NCI-H1930 (cell line): ENCODE results near the gene SPRING1.
A peak's percentile ranks its signal among the peaks of the same experiment; 100 is the strongest.
"Not testable (repeated sequence)": the region's sequence is repeated elsewhere in the genome, so short reads cannot be mapped to it uniquely, and the experiment has no call there.

Source experiments
- DNase-seq, 2 experiments: peaks; one replicate each; lab custom pipeline; 2025; lab: John Stamatoyannopoulos, UW

The SPRING1 gene

DNA sequence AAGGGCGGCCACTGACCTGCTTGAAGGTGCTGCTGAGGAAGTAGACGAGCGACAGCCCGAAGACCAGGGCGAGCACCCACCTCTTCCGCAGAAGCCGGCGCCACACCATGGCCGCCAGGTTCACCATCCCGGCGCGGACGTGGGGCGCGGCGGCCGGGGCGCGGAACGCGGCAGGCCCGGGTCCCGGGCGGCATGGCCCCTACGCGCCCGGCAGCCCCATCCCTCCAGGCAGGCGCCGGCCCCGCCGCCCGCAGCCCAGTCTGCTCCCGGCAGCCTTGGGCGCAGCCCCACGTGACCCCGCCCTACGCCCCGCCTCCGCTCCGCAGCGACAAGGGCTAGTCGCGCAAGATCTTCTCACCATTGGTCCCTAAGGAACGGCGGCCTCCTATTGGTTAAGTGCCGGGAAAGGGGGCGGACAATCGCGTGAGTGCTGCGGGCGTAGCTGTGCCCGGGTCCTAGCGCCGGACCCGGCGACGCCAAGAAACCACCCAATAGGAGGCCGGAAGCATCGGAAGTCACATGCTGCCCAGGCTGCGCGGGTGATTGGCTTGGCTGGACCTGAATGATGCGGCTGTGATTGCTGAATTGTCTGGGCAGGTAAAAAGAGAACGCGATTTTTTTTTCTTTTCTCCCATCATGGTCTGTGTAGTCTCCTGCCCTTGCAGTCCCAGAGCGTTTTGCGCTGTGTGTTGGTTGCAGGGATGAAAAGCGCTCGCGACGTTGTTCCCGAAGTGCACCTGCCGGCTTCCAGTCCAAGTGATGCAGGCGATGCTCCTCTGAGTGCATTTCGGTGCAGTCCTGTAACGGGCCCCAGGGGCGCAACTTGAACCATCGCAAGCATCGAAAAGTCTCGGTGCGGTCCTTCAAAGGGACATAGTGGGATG lies at the start of gene SPRING1, which contains the start of gene RNFT2:
Gene SPRING1 (minus strand): TSS at position 296 of the 884 bp plus-strand sequence. CDS start 169 bp downstream, at position 127.
Gene RNFT2 (plus strand): TSS at position 542 of the 884 bp plus-strand sequence. CDS start 2,183 bp downstream, outside the sequence.
- peak; percentile 98 to 99 for DNase-seq

DNA sequence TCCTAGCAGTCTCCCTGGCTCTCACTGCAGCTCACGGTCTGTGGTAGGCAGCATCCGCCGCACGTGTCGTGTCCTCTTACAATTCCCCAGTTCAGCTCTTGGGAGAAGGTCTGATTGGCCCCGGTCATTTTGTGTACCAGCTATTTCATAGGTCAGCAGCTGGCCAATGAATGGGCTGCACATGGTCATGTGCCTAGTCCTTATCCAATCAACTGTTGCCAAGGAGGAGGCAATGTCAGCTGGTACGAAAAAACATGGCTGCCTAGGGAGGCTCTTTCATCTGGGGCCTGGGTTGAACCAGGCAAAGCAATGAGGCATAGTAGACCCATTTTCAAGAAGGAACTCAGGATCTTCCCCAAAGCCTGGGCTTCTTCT lies 46.4 kb upstream of the SPRING1 start:
- no peak for DNase-seq

- DNase-seq = no peak
Observed at GRCh38 chr12:116783525-116784237, 45.8 kb upstream of the SPRING1 start.

- DNase-seq = no peak
Observed at GRCh38 chr12:116780942-116781341, 43.1 kb upstream of the SPRING1 start.

GRCh38 chr12:116779597-116779996 lies 41.7 kb upstream of the SPRING1 start:
- no peak for DNase-seq

DNA sequence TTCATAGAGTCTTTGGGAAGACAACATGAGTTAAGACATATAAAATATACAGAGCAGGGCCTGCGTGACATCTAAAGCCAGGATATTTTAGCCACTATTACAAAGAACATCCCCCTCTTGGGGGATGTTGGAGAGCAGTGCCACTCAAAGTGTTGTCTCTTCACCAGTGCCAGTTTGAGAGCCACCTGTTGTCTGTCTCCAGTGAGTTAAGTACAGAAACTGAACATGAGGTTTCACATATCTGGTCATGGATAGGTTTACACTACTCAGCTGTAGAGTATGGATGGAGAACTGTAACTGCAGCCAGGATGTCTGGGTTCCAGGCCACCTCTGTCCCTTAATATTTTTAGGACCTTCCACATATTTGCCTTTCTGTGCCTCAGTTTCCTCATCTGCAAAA lies 39.4 kb upstream of the SPRING1 start:
- DNase-seq = no peak

DNA sequence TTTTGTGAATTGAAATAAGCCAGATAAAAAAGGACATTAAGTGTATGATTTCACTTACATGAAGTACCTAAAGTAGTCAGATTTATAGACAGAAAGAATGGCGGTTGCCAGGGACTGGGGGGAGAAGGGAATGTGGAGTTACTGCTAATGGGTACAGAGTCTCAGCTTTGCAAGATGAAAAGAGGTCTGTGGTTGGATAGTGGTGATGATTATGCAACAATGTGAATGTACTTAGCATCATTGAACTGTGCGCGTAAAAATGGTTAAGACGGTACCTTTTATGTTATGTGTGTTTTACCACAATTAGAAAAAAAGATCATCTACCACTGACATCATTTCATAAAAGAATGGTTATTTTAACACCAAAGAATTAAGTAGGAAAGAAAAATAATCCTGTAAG lies 36.2 kb upstream of the SPRING1 start:
- DNase-seq = no peak

DNA sequence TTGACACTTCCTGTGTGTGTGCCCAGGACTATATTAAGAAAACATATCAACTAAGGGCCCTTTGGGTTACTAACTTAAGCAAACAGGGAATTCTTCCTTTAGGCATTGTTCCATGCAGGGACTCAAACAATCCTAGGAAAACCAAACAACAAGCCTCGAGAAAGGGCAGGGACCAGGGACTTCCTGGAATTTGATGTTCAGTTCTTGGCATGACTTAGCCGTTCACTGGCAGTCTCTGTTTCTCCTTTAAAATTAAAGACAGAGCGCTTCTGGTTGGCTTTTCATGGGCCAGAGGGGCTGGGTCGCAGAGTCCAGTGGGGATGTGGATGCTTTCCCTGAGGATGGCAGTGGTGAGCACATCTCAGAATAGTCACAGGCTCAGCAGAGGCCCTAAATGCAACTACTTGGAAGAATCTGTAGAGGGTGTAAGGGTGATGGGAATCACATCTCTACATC lies 35.4 kb upstream of the SPRING1 start:
- no peak for DNase-seq

DNA sequence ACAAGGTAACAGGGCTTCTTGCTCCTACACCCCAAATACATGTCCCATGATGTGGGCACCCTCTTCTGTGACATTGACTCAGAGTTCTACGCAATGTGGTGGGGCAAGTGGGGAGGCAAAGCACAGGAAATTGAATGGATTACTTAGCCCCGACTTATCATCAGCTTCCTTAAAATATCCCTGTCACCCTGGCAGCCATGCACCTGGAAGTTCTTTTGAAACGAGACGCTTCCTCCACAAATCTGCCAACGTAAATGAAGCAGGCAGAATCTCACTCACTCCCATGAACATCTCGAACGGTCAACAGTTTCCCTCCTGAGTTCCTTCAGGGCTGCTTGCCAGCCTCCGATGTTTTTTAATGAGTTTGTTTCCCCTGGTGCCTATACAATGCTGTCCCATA lies 33.8 kb upstream of the SPRING1 start:
- no peak for DNase-seq

GRCh38 chr12:116766746-116767145 lies 28.9 kb upstream of the SPRING1 start:
- no peak for DNase-seq

DNA sequence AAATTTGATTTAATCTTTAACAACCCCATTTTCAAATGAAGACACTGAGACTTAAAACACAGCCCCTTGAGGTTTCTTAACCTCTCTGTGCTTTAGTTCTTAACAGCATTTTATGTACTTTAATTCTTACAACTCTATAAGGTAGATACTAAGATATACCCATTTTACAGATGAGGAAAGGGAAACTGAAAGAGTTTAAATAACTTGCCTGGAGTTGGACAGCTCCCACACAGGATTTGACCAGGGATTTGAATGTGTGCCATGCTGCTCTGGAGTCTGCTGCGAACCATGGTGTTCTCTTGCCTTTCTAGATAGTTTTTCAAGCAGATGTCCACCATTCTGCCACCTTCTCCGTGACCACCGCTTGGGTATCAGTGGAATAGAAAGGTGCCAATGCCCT lies 28.4 kb upstream of the SPRING1 start:
- no peak for DNase-seq

DNA sequence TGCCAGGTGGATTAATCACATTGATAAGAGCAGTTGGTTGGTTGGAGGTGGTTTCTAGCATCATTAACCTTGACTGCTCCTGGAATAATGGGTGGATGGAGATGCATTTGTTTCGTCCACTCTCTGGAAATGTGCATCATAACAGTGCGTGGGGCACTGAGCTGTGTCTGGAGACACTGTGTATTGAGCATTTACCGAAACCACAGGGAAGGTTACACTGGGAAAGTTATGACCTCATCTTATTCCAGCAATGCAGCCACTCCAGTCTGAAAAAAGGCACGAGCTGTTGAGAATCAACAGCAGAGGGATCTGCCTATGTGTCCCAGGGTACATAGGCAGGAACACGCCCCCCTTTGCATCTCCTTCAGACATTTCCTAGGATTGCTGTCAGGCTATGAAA lies 27.4 kb upstream of the SPRING1 start:
- no peak for DNase-seq

GRCh38 chr12:116761499-116761898 lies 23.6 kb upstream of the SPRING1 start:
- no peak for DNase-seq

DNA sequence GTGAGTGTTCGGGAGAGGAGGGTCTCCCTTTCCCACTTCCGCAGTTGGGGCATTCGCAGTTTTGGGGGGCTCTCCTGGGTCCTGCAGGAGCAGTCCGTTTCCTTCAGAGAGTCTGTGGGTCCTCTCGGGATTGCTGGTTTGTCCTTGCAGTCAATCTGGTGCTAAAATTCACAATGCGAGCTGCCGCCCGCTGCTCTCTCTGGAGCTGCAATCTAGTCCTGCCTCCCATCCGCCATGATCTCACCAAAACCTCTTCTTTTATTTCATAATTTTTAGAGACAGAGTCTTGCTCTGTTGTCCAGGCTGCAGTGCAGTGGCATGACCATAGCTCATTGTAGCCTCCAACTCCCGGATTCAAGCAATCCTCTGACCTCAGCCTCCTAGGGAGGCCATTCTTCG lies 22.8 kb upstream of the SPRING1 start:
- no peak for DNase-seq

DNA sequence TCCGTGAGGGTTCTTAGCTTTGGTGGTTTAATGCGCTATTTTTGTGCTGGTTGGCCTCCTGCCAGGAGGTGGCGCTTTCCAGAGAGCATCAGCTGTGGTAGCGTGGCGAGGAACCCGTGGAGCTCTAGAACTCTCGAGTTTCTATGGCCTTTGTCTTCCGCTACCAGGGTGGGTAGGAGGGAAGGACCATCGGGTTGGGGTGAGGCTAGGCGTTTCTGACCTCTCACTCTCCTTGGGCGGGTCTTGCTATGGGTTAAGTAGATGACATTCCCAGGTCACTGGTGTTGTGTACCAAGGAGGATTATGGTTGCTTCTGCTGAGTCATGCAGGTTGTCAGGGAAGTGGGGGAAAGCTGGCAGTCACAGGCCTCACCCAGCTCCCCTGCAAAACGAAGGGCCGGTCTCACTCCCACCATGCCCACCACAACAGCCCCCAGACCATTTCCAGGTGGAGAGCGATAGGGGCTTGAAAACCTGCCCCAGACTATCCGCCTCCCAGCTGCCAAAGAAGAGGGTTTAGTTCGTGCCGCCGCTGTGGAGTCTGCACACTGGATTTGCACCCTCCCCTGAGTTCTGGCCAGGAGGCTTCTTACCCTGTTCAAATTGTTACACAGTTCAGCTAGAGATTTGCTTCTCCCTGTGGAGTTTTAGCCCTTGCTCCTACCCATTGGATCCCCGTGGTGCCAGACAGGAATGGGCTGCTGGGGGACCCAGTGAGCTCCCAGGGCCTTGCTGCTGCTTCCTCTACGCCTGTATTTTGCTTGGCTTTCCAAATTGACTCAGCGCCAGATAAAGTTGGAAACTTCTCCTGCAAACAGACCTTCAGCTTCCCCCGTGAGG lies 22.1 kb upstream of the SPRING1 start:
- no peak for DNase-seq

DNA sequence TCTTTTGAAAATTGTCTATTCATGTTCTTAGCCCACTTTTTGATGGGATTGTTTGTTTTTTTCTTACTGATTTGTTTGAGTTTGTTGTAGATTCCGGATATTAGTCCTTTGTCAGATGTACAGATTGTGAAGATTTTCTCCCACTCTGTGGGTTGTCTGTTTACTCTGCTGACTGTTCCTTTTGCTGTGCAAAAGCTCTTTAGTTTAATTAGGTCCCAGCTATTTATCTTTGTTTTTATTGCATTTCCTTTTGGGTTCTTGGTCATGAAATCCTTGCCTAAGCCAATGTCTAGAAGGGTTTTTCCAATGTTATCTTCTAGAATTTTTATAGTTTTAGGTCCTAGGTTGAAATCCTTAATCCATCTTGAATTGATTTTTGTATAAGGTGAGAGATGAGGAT lies 16.9 kb upstream of the SPRING1 start:
- DNase-seq = not testable (repeated sequence)

DNA sequence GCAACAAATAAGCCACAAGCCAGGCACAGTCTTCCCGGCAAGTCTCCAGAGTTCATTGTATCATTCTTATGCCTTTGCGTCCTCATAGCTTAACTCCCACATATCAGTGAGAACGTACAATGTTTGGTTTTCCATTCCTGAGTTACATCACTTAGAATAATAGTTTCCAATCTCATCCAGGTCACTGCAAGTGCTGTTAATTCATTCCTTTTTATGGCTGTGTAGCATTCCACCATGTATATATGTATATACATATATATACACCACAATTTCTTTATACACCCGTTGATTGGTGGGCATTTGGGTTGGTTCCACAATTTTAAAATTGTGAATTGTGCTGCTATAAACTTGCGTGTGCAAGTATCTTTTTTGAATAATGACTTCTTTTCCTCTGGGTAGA lies 16.2 kb upstream of the SPRING1 start:
- DNase-seq = not testable (repeated sequence)

DNA sequence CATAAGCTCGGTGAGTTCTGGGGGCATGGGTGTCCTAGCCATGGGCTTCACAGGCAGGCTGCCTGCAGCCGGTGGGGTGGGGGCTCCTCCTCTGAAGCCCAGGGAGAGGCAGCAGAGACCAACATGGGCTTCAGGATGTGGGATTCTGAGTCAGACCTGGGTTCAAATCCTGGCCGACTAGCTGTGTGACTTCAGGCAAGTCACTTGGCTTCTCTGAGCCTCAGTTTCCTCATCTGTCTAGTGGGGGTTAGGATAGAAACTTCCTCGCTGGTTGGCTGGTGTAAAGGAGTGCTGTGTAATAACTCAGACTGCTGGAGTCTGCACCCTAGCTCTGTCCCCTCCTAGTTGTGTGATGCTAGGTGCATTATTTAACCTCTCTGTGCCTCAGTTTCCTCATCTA lies 12.4 kb upstream of the SPRING1 start:
- no peak for DNase-seq

DNA sequence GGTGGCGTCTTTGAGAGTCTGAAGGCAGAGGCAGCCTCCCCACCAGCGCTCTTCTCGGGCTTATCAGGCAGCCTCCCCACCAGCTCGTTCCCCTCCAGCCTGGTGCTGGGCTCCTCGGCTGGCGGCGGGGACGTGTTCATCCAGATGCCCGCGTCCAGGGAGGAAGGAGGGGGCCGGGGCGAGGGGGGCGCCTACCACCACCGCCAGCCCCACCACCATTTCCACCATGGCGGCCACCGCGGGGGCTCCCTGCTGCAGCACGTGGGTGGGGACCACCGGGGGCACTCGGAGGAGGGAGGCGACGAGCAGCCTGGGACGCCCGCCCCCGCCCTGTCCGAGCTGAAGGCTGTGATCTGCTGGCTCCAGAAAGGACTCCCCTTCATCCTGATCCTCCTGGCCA lies 12.0 kb upstream of the SPRING1 start:
- DNase-seq = no peak

- no peak for DNase-seq
Observed at GRCh38 chr12:116745554-116745953, 7.7 kb upstream of the SPRING1 start.

- DNase-seq = no peak
Observed at GRCh38 chr12:116744766-116745165, 6.9 kb upstream of the SPRING1 start.

DNA sequence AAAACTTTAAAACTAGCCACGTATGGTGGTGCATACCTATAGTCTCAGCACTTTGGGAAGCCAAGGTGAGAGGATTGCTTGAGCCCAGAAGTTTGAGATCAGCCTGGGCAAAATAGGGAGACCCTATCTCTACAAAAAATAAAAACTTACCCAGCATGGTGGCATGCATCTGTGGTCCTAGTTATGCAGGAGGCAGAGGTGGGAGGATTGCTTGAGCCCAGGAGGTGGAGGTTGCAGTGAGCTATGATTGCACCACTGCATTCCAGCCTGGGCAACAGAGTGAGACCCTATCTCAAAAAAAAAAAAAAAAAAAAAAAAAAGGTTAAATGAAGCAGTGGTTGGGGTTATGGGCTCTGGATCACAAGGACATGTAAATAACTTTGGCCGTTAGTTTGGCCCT lies 4.9 kb upstream of the SPRING1 start:
- DNase-seq = not testable (repeated sequence)
